Kidney tubule cell (primary cell): ENCODE measurements around the gene BPIFB6.

Source experiments
- DNase-seq: peaks from one replicate; pipeline ENCODE4 v3.0.0-alpha.2; 2018; ENCODE audit warnings: low spot score

BPIFB6 gene

DNA sequence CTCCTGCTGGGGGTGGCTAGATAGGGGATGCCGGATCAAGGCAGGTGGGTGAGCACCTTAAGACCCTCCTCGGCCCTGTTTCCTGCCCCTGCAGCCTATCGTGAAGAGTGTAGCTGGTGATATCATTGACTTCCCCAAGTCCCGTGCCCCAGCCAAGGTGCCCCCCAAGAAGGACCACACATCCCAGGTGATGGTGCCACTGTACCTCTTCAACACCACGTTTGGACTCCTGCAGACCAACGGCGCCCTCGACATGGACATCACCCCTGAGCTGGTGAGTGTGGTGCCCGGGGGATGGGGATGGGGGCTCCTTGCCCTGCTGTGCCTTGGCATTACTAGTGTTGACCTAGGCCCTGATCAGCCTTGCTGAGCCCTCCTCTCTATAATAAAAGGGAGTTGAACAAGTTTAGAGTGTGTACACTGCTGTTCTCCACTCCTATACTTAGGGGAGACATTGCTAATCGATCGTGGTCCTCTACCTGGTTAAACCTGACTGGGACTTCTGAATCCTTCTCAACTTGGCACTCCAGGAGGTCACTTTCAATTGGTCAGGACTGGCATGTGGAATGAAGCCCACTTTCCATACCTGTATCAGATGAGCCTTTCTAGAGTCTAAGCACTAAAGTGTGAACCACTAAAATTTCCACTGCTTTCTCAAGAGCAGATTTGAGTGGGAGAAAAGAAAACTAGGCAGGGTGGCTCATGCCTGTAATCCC, 33.3 kb downstream of the BPIFB6 start:
- DNase-seq, result no peak

DNA sequence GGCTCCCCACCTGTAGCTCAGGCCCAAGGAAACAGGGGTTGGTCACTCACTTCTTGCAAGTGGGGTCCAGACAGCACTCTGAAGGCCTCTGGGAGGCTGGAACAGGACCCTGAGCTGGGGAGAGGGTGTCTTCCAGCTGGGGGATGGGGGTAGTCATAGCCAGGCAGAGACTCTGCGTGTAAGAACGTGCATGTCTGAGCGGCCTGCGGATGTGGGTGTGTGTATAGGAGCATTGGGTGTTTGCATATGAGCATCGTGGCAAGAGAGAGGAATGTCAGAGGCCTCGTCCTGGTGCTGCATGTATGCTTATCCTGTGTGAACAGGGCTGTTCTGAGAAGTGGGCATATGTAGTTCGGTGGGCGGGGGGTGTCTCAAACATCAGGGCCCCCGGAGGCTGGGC, 34.3 kb downstream of the BPIFB6 start:
- no peak for DNase-seq

DNA sequence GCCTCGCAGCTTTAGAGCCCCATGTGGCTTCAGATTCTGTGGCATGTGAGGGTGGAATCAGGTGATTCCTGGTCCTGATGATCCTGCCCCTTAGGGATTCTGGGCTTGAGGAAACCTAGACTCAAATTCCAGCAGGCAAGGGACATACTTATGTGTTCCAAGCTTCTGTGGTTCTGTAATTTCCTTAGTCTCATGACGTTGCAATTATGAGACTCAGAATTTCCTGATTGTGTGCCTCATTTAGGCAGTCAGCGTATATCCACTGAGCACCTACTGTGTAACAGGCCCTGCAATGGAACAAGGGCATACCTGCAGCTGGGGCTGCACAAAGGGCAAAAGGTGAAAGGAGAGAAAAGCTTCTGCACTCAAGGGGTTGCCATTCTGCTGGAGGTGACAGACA, 36.4 kb downstream of the BPIFB6 start:
- DNase-seq, result no peak

- no peak for DNase-seq
Observed at GRCh38 chr20:33068251-33068939, 36.9 kb downstream of the BPIFB6 start.

DNA sequence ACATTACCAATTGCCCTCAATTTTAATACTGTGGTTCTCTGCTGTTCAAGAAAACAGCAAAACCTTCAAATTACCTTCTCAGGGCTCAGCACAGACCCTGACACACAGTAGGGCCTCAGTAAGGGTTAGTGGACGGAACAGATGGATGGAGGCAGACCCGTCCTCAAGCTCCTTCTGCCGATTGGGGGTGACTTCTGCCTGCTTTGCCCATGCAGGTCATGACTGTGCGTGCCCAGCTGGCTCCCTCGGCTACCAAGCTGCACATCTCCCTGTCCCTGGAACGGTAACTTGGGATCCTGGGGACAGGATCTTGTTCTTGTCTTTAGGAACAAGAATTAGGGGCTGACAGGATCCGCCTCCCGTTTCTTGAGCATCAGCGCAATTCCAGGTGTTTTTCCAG, 38.2 kb downstream of the BPIFB6 start:
- DNase-seq, result no peak

DNA sequence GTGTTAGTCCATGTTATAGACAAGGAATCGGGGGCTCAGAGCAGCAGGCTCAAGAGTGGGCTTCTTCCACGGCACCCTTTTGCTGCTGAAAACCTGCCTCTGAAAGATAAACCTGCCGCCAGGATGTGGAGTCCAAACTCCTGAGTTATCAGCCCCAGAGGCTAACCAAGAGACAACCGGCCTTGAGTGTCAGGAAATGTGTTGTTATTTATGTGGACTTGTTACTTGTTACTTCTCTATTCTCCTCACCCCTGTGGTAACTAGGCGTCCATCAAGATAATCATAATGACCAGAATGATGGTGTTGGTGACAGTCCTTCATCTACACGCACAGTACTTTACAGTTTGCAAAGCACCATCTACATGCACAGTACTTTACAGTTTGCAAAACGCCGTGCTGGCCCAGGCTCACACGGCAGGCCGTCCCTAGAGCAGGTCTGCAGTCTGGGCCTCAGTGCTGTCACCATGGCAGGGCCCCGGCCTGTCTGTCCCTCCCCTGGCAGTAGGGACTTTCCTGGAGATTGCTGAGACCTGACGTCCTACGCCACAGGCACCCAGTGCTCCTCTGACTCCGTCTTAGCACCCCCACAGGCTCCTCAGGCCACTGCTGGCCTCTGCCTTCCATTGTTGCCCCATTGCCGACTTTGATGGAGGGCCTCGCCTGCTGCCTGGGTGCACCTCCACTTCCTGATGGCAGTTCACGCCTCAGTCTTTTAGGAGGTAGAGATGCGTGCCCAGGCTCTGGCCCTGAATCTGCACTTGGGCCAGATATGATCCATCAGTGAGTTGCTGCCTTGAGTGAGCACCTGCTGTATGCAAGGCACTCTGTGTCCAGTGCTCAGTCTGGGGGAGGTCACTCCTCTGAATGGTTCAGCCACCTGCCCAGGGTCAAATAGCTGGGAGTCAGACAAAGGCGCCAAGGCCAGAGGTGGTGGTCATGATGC, 38.9 kb downstream of the BPIFB6 start:
- no peak for DNase-seq

DNA sequence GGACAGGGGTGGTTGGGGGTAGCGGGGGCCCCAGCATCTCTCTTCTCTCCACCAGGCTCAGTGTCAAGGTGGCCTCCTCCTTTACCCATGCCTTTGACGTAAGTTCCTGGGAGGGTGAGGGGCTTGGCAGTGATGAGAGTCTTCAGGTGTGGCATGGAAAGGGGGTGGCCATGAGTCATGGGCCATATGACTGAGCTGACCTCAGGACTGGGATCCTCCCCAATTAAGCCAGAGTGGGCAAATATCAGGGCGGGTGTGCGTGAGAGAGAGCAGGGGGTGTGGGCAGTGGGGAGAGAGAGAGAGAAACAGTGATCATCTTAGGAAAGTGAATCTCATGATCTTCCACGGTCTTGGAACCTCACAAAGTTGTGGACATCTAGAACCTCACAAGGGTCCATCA, 39.8 kb downstream of the BPIFB6 start:
- DNase-seq, result no peak

DNA sequence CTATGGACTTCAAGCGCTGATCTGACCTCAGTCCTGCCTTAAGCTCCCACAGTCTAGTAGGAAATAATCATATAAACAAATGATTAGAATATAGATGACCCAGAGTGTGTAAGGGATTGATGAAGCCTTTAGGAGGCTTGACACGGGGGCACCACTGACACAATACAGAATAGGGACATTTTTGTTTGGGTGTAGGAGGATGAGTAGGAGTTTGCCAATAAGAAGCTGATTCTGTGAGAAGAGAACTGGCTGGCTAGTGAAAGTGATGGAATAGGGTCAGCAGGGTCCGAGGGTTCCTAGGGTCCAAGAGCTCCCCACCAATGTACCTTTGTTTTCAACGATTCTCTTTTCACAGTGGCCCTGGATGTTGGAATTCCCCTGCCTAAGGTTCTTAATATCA, 40.9 kb downstream of the BPIFB6 start:
- DNase-seq, result no peak

- DNase-seq, result no peak
Observed at GRCh38 chr20:33072813-33073212, 41.4 kb downstream of the BPIFB6 start.

- no peak for DNase-seq
Observed at GRCh38 chr20:33074675-33075074, 43.2 kb downstream of the BPIFB6 start.

DNA sequence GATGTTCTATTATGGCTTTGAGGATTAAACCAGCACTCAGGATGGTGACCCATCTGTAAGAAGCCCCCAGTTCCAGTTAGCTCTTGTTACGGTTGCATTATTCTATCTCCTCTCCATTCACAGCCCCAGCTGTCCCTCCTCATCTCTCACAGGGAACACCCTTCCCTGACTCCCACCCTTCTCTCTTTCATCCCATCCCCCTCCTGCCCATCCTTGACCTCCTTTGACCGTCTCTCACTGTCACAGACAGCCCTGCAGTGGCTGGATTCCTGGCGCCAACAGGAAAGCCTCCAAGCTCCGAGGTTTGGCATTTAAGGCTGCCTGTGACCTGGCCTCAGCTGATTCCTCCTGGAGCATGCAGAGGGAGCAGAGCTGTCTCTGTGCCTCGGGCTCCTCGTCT, 43.8 kb downstream of the BPIFB6 start:
- no peak for DNase-seq

- peak; percentile 39 for DNase-seq
Observed at GRCh38 chr20:33076662-33077372, 45.4 kb downstream of the BPIFB6 start.

DNA sequence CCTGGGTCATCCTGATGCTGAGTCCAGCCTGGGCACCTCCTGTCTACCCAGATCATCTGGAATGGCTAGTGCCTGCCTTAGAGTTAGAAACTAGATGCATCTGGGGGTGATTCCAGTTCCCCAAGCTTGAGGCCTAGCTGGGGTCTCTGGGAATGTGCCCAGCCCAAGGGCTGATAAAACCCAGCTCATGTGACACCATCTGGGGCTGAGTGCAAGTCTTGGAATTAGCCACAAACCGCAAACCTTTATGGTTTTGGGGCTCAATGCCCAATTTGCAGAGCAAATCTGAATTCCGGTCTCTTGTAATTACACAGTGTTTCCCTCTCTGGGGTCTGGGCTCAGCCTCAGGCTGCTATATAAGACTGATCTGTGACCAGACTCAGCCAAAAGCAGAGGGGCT, 47.8 kb downstream of the BPIFB6 start, which contains the start of gene BPIFB4:
TSS of gene BPIFB4 (plus strand) at position 385 of the 400 bp plus-strand sequence. CDS start 1,884 bp downstream, outside the sequence.
- no peak for DNase-seq

DNA sequence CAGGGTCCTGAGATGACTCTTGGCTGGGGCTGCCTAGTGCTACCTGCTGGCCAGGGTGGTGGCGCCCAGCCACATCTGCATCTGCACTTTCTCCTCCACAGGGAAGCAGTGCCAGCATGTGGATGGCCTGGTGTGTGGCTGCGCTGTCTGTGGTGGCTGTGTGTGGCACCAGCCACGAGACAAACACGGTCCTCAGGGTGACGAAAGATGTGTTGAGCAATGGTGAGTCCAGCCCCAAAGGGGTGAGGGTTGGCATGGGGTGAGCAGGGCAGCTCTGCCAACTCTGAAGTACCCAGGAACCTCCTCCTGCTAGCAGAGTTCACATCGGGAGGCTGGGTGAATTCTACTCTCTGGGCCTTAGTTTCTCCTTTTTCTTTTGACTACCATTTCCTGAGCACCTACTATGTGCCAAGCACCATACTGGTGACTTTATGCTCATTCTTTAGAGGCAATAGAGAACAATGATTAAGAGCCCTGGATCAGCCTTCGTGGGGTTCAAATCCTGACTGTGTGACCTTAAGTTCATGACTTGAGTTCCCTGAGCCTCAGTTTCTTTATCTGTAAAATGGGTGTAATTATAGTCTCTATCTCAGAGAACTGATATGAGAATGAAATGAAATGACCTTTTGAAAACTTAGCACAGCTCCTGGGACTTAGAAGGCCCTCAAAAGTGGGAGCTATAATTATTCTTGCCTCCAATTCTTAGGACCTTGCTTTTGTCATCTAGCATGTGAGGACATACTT, 50.1 kb downstream of the BPIFB6 start:
- no peak for DNase-seq

DNA sequence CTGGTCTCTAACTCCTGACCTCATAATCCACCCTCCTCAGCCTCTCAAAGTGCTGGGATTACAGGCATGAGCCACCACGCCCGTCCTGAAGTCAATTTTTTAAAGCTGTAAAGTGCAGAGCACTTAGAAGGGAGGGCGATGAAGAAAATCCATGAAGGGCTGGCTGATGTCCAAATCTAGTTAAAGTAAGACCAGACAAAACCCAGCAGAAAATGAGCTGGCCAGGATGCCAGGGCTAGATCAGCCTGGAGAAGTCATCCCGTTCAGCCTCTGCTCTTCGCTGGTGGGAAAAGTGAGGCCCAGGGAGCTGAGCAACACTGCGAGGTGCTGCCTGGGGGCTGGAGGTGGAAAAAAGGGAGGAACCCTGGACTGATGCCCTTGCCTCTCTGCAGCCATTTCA, 51.1 kb downstream of the BPIFB6 start:
- DNase-seq, result peak; percentile 3

- DNase-seq, result no peak
Observed at GRCh38 chr20:33083544-33084340, 52.3 kb downstream of the BPIFB6 start.

- DNase-seq, result no peak
Observed at GRCh38 chr20:33084722-33085121, 53.3 kb downstream of the BPIFB6 start.

DNA sequence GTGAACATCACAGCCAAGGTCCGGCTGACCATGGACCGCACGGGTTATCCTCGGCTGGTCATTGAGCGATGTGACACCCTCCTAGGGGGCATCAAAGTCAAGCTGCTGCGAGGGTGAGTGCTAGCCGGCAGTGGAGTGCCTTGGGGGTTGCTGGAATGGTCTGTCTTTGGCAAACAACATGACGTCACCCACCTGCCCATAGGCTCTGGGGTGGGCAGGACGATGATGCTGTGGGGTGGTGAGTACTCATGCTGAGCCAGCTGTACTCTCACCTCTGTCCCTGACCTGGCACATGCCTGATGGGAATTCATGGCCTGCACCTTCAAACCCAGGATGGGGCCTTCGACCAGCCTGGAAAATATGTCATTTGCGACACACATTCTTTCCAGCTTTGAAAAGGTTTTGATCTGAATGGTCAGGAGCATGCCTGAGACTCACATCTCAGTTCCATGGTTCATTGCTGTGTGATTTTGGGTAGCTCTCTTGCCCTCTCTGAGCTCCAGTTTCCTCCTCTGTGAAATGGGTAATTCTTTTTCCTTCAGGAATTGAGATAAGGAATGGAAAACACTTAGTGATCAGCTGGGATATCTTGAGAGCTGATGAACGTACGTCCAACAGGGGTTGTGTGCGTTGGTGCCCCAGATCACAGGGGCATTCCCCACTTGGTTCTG, 54.7 kb downstream of the BPIFB6 start:
- DNase-seq, result no peak

GRCh38 chr20:33091147-33091546, 59.7 kb downstream of the BPIFB6 start:
- DNase-seq, result no peak

DNA sequence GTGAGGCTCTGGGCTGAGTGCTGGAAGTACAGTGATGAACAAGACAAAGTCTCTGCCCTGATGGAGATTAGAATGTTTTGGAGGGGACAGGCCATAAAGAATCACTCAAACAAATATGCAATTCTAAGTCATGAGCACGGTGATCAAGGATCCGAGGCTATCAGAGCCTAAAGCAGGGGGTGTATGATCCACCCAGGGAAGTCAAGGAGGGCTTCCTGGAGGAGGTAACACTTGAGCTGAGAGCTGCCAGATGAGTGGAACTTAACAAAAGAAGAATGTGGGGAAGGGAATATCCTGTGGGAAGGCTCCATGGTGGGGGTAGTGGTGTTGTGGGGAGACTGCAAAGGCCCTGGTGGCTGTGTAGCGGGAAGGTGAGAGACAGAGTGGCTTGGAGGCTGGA, 60.2 kb downstream of the BPIFB6 start:
- no peak for DNase-seq
